Liver (tissue), 9 donors: ENCODE results near the gene CACNA1C. TPM values are rescaled to one million over a fixed set of nuclear protein-coding genes. Genes with fewer than 3 reads are reported as not detected.

Source experiments
- DNase-seq: peaks from one replicate; pipeline ENCODE4 v3.0.0-alpha.2; 2017; ENCODE audit warnings: low spot score
- H3K27ac ChIP-seq, 2 donors: one replicate each; pipeline ENCODE4 v1.7.0; 2013; ENCODE audit warnings: inconsistent platforms in 2 of 2, low read length in 2 of 2, control low read depth in 1 of 2, low read depth in 1 of 2, mild to moderate bottlenecking in 1 of 2
- H3K27me3 ChIP-seq, 4 donors: one replicate each; pipeline versions ENCODE4 v1.6.1 to v1.7.0; 2013; ENCODE audit warnings: low read length in 3 of 4, inconsistent platforms in 1 of 4, mild to moderate bottlenecking in 1 of 4, moderate library complexity in 1 of 4; ENCODE audit not compliant: control insufficient read depth in 4 of 4, insufficient read depth in 4 of 4
- H3K36me3 ChIP-seq, 4 donors: one replicate each; pipeline versions ENCODE4 v1.6.1 to v1.7.0; 2013; ENCODE audit warnings: low read length in 3 of 4, mild to moderate bottlenecking in 3 of 4, low read depth in 1 of 4, moderate library complexity in 1 of 4; ENCODE audit not compliant: control insufficient read depth in 4 of 4, insufficient read depth in 3 of 4
- H3K4me1 ChIP-seq, 4 donors: one replicate each; pipeline versions ENCODE4 v1.6.1 to v1.7.0; 2013; ENCODE audit warnings: low read length in 3 of 4, mild to moderate bottlenecking in 3 of 4, moderate library complexity in 1 of 4; ENCODE audit not compliant: control insufficient read depth in 4 of 4, insufficient read depth in 4 of 4
- H3K4me3 ChIP-seq, 3 donors: one replicate each; pipeline versions ENCODE4 v1.6.1 to v1.7.0; 2013; ENCODE audit warnings: low read length in 3 of 3, control low read depth in 1 of 3, low read depth in 1 of 3, mild to moderate bottlenecking in 1 of 3
- H3K9ac ChIP-seq, 2 donors: one replicate each; pipeline ENCODE4 v1.7.0; 2013; ENCODE audit warnings: low read length in 2 of 2, mild to moderate bottlenecking in 2 of 2, moderate library complexity in 2 of 2, control low read depth in 1 of 2, low read depth in 1 of 2
- H3K9me3 ChIP-seq, 4 donors: one replicate each; pipeline versions ENCODE4 v1.6.1 to v1.7.0; 2013; ENCODE audit warnings: low read length in 3 of 4; ENCODE audit not compliant: control insufficient read depth in 4 of 4
- CTCF ChIP-seq: fragments of 150-350 bp; IDR thresholded peaks from 2 replicates; pipeline ENCODE4 v1.5.1; 2017; ENCODE audit warnings: improper control_type of control experiment, low read depth, low read length; ENCODE audit not compliant: missing input control
- EGR1 ChIP-seq, 2 donors: IDR thresholded peaks; 2 replicates each; pipeline ENCODE4 v1.6.1; 2016 to 2018; ENCODE audit warnings: antibody characterized with exemption in 2 of 2, low read depth in 2 of 2
- FOXA1 ChIP-seq: IDR thresholded peaks from 2 replicates; pipeline ENCODE4 v1.6.1; 2016; ENCODE audit warnings: antibody characterized with exemption
- FOXA2 ChIP-seq: IDR thresholded peaks from 2 replicates; pipeline ENCODE4 v1.6.1; 2016; ENCODE audit warnings: antibody characterized with exemption
- HNF4A ChIP-seq, 2 donors: conservative IDR thresholded peaks; 2 replicates each; pipeline ENCODE4 v1.6.1; 2016; ENCODE audit warnings: antibody characterized with exemption in 2 of 2, mild to moderate bottlenecking in 2 of 2
- HNF4G ChIP-seq: IDR thresholded peaks from 2 replicates; pipeline ENCODE4 v1.6.1; 2016; ENCODE audit warnings: antibody characterized with exemption
- JUND ChIP-seq, 2 donors: IDR thresholded peaks; 2 replicates each; pipeline ENCODE4 v1.6.1; 2016; ENCODE audit warnings: antibody characterized with exemption in 2 of 2
- MAX ChIP-seq: IDR thresholded peaks from 2 replicates; pipeline ENCODE4 v1.6.1; 2016; ENCODE audit warnings: antibody characterized with exemption
- NR2F2 ChIP-seq: IDR thresholded peaks from 2 replicates; pipeline ENCODE4 v1.6.1; 2016; ENCODE audit warnings: antibody characterized with exemption
- RAD21 ChIP-seq, 2 donors: IDR thresholded peaks; 2 replicates each; pipeline ENCODE4 v1.6.1; 2016; ENCODE audit warnings: antibody characterized with exemption in 2 of 2, mild to moderate bottlenecking in 2 of 2
- RXRA ChIP-seq, 2 donors: IDR thresholded peaks; 2 replicates each; pipeline ENCODE4 v1.6.1; 2017 to 2018; ENCODE audit warnings: antibody characterized with exemption in 2 of 2, mild to moderate bottlenecking in 1 of 2
- SP1 ChIP-seq: IDR thresholded peaks from 2 replicates; pipeline ENCODE4 v1.6.1; 2018; ENCODE audit warnings: antibody characterized with exemption, mild to moderate bottlenecking
- TAF1 ChIP-seq: conservative IDR thresholded peaks from 2 replicates; pipeline ENCODE4 v1.6.1; 2016; ENCODE audit warnings: antibody characterized with exemption, mild to moderate bottlenecking
- YY1 ChIP-seq: IDR thresholded peaks from 2 replicates; pipeline ENCODE4 v1.6.1; 2016; ENCODE audit warnings: antibody characterized with exemption, mild to moderate bottlenecking
- WGBS: extraction: QIAGEN DNeasy Blood & Tissue Kit; methylation state at CpG from one replicate; pipeline ENCODE4 v1.1.7; 2013; 5-methylcytosine and 5-hydroxymethylcytosine counted together
- polyA plus RNA-seq, 2 donors: library from polyadenylated mRNA; stranded (reverse) in 1 of 2; unstranded in 1 of 2; fragments of 200-250 nt in 1 of 2; fragments of >200 nt in 1 of 2; fragmentation: Nextera tagmentation in 1 of 2; extraction: Ambion mirVana in 1 of 2; gene quantifications; one replicate each; pipeline versions ENCODE4 v1.2.1 to v1.2.3, GENCODE V29; 2013 to 2015
- total RNA-seq, 2 donors: library from RNA; depleted of rRNA; stranded (reverse); fragments of >200 nt; gene quantifications; one replicate each; pipeline ENCODE4 v1.2.3, GENCODE V29; 2014
- TF ChIP-seq, protein P1 (sequence below): IDR thresholded peaks from 2 replicates; pipeline ENCODE4 v1.6.1; 2016; ENCODE audit warnings: antibody characterized with exemption, mild to moderate bottlenecking
- TF ChIP-seq, protein P2 (sequence below): IDR thresholded peaks from 2 replicates; pipeline ENCODE4 v1.6.1; 2016; ENCODE audit warnings: antibody characterized with exemption
- TF ChIP-seq, protein P3 (sequence below): IDR thresholded peaks from 2 replicates; pipeline ENCODE4 v1.6.1; 2016; ENCODE audit warnings: antibody characterized with exemption
- donor health status: healthy.
- donor health status: healthy.
- donor health status: healthy.
- donor health status: healthy.
- donor health status: healthy.

CACNA1C gene
- total and polyA plus RNA-seq, 4 donors: 0.23 to 1.9 (median 0.41) TPM

- WGBS: 61% methylated on average over 20 of the region's 20 CpGs
- Histone ChIP-seq H3K4me3 (no peak overlapping the region), H3K27me3 (no peaks in the 10 kb centered on the region), H3K9ac (no peak overlapping the region), H3K4me1 (no peaks in the 10 kb centered on the region), H3K9me3 (no peaks in the 10 kb centered on the region), H3K36me3 (no peaks in the 10 kb centered on the region), H3K27ac (peak overlapping the region in 1 of 2 donors; percentile 3)
- DNase-seq: no peak
- TF ChIP-seq, protein P1, sequence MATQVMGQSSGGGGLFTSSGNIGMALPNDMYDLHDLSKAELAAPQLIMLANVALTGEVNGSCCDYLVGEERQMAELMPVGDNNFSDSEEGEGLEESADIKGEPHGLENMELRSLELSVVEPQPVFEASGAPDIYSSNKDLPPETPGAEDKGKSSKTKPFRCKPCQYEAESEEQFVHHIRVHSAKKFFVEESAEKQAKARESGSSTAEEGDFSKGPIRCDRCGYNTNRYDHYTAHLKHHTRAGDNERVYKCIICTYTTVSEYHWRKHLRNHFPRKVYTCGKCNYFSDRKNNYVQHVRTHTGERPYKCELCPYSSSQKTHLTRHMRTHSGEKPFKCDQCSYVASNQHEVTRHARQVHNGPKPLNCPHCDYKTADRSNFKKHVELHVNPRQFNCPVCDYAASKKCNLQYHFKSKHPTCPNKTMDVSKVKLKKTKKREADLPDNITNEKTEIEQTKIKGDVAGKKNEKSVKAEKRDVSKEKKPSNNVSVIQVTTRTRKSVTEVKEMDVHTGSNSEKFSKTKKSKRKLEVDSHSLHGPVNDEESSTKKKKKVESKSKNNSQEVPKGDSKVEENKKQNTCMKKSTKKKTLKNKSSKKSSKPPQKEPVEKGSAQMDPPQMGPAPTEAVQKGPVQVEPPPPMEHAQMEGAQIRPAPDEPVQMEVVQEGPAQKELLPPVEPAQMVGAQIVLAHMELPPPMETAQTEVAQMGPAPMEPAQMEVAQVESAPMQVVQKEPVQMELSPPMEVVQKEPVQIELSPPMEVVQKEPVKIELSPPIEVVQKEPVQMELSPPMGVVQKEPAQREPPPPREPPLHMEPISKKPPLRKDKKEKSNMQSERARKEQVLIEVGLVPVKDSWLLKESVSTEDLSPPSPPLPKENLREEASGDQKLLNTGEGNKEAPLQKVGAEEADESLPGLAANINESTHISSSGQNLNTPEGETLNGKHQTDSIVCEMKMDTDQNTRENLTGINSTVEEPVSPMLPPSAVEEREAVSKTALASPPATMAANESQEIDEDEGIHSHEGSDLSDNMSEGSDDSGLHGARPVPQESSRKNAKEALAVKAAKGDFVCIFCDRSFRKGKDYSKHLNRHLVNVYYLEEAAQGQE: no peak
- TF ChIP-seq FOXA1 (no peak), JUND (IDR thresholded peaks at IDR 0.05) (peak in 1 of 2 donors; percentile 68), MAX (peak; percentile 28), FOXA2 (no peak), TAF1 (no peak), RXRA (IDR thresholded peaks at IDR 0.05) (no peak), YY1 (no peak), SP1 (no peak), CTCF (no peak), HNF4A (conservative IDR thresholded peaks at IDR 0.05) (peak in 1 of 2 donors; percentile 26)
Observed at GRCh38 chr12:2294651-2295475, 242.1 kb downstream of the CACNA1C start.

- Histone ChIP-seq H3K27ac (no peak overlapping the region), H3K4me1 (no peaks in the 10 kb centered on the region), H3K27me3 (no peaks in the 10 kb centered on the region), H3K9ac (no peak overlapping the region), H3K4me3 (no peak overlapping the region), H3K36me3 (no peaks in the 10 kb centered on the region), H3K9me3 (no peaks in the 10 kb centered on the region)
- DNase-seq: no peak
- 55% methylated on average over 3 of the region's 3 CpGs for WGBS
- no peak for TF ChIP-seq RXRA (IDR thresholded peaks at IDR 0.05)
- no peak for TF ChIP-seq SP1
- no peak for TF ChIP-seq HNF4A (conservative IDR thresholded peaks at IDR 0.05)
- no peak for TF ChIP-seq HNF4G
- TF ChIP-seq NR2F2: no peak
- no peak for TF ChIP-seq FOXA2
- TF ChIP-seq, protein P2, sequence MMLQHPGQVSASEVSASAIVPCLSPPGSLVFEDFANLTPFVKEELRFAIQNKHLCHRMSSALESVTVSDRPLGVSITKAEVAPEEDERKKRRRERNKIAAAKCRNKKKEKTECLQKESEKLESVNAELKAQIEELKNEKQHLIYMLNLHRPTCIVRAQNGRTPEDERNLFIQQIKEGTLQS: no peak
- no peak for TF ChIP-seq YY1
- TF ChIP-seq EGR1 (IDR thresholded peaks at IDR 0.05; ENCODE audit: low read depth in 2 of 2): no peak
- TF ChIP-seq, protein P1: no peak
- TF ChIP-seq, protein P3, sequence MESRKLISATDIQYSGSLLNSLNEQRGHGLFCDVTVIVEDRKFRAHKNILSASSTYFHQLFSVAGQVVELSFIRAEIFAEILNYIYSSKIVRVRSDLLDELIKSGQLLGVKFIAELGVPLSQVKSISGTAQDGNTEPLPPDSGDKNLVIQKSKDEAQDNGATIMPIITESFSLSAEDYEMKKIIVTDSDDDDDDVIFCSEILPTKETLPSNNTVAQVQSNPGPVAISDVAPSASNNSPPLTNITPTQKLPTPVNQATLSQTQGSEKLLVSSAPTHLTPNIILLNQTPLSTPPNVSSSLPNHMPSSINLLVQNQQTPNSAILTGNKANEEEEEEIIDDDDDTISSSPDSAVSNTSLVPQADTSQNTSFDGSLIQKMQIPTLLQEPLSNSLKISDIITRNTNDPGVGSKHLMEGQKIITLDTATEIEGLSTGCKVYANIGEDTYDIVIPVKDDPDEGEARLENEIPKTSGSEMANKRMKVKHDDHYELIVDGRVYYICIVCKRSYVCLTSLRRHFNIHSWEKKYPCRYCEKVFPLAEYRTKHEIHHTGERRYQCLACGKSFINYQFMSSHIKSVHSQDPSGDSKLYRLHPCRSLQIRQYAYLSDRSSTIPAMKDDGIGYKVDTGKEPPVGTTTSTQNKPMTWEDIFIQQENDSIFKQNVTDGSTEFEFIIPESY: no peak
- TF ChIP-seq RAD21 (IDR thresholded peaks at IDR 0.05): no peak
- no peak for TF ChIP-seq JUND (IDR thresholded peaks at IDR 0.05)
Observed at GRCh38 chr12:2295941-2296461, 243.2 kb downstream of the CACNA1C start.
